SK-N-SH (cell line): ENCODE results near the gene ACTN2. TPM values are rescaled to one million over a fixed set of nuclear protein-coding genes. Genes with fewer than 3 reads are reported as not detected.

ENCODE experiments used
- CTCF ChIA-PET: fragments of 300-600, 350-600 bp; formaldehyde crosslinking; extraction: SDS; loops from one replicate; lab custom pipeline; 2021; lab: Yijun Ruan, JAX
- POLR2A ChIA-PET: fragments of 350-600 bp; sonication (Branson Sonifier 250); formaldehyde crosslinking; extraction: SDS; loops from one replicate; lab custom pipeline; 2020; ENCODE audit warnings: antibody characterized with exemption, inconsistent platforms; lab: Yijun Ruan, JAX
- DNase-seq: peaks from one replicate; pipeline ENCODE4 v3.0.0; 2012
- H2AFZ ChIP-seq: fragments of 200-600 bp; sonication (generic); 2 replicates; pipeline ENCODE4 v1.8.1; 2016; ENCODE audit warnings: antibody characterized with exemption, mild to moderate bottlenecking, low read depth
- H3F3A ChIP-seq: fragments of 200-600 bp; sonication (generic); replicated peaks from 2 replicates; pipeline ENCODE3; 2016; ENCODE audit warnings: antibody characterized with exemption, mild to moderate bottlenecking; ENCODE audit not compliant: insufficient read depth
- H3K27ac ChIP-seq, 2 experiments: fragments of 200-500 bp in 1 of 2; fragments of 200-600 bp in 1 of 2; sonication (Bioruptor generic) in 1 of 2; sonication (generic), shearing (Covaris generic) in 1 of 2; 2 replicates each; pipeline versions ENCODE4 v1.5.1 to v1.6.1; 2014 to 2016; ENCODE audit warnings: low read depth in 2 of 2, inconsistent platforms in 1 of 2, low read length in 1 of 2, mild to moderate bottlenecking in 1 of 2, mixed read lengths in 1 of 2
- H3K27me3 ChIP-seq: fragments of 200-600 bp; sonication (generic), shearing (Covaris generic); 2 replicates; pipeline ENCODE4 v1.6.1; 2016; ENCODE audit warnings: mixed run types; ENCODE audit not compliant: insufficient read depth
- H3K36me3 ChIP-seq, 2 experiments: fragments of 200-500 bp in 1 of 2; fragments of 200-600 bp in 1 of 2; sonication (Bioruptor generic) in 1 of 2; sonication (generic) in 1 of 2; replicated peaks in 1 of 2; 2 replicates each; pipeline versions ENCODE3 to v1.5.1; 2014 to 2016; ENCODE audit warnings: low read length in 1 of 2, mild to moderate bottlenecking in 1 of 2; ENCODE audit not compliant: insufficient read depth in 2 of 2, control insufficient read depth in 1 of 2
- H3K4me1 ChIP-seq, 2 experiments: fragments of 200-500 bp in 1 of 2; fragments of 200-600 bp in 1 of 2; sonication (Bioruptor generic) in 1 of 2; sonication (generic), shearing (Covaris generic) in 1 of 2; 2 replicates each; pipeline versions ENCODE4 v1.5.1 to v1.6.1; 2014 to 2016; ENCODE audit warnings: low read depth in 1 of 2, low read length in 1 of 2, mixed run types in 1 of 2; ENCODE audit not compliant: insufficient read depth in 2 of 2, control insufficient read depth in 1 of 2
- H3K4me2 ChIP-seq: fragments of 200-600 bp; sonication (generic), shearing (Covaris generic); 2 replicates; pipeline ENCODE4 v1.6.1; 2017; ENCODE audit warnings: mixed run types
- H3K4me3 ChIP-seq, 2 experiments: fragments of 200-500 bp in 1 of 2; fragments of 200-600 bp in 1 of 2; sonication (Bioruptor generic) in 1 of 2; sonication (generic), shearing (Covaris generic) in 1 of 2; 2 replicates each; pipeline versions ENCODE4 v1.5.1 to v1.8.1; 2014 to 2016; ENCODE audit warnings: low read depth in 2 of 2, inconsistent platforms in 1 of 2, low read length in 1 of 2, mild to moderate bottlenecking in 1 of 2, mixed read lengths in 1 of 2, moderate library complexity in 1 of 2
- H3K79me2 ChIP-seq: fragments of 200-600 bp; sonication (generic); 2 replicates; pipeline ENCODE4 v1.8.1; 2017; ENCODE audit warnings: mild to moderate bottlenecking; ENCODE audit not compliant: insufficient read depth
- H3K9ac ChIP-seq: fragments of 200-600 bp; sonication (generic); 2 replicates; pipeline ENCODE4 v1.6.1; 2017; ENCODE audit warnings: mixed run types
- H3K9me2 ChIP-seq: fragments of 200-600 bp; sonication (generic); 2 replicates; pipeline ENCODE4 v1.6.1; 2017; ENCODE audit warnings: mixed run types
- H3K9me3 ChIP-seq: fragments of 200-600 bp; sonication (generic); 2 replicates; pipeline ENCODE4 v1.6.1; 2017; ENCODE audit warnings: mixed run types, mild to moderate bottlenecking, moderate library complexity
- H4K20me1 ChIP-seq: fragments of 200-600 bp; sonication (generic); 2 replicates; pipeline ENCODE4 v1.6.1; 2017; ENCODE audit warnings: mild to moderate bottlenecking, mixed run types; ENCODE audit not compliant: insufficient read depth
- CHD2 ChIP-seq: fragments of 150-350 bp; IDR thresholded peaks from 2 replicates; pipeline ENCODE4 v1.6.1; 2018; ENCODE audit warnings: low read length; ENCODE audit not compliant: partially characterized antibody
- ELF1 ChIP-seq: IDR thresholded peaks from 2 replicates; pipeline ENCODE4 v1.4.0; 2012
- FOSL2 ChIP-seq: IDR thresholded peaks from 2 replicates; pipeline ENCODE4 v1.4.0; 2012; ENCODE audit warnings: low read depth, mild to moderate bottlenecking, moderate library complexity, borderline replicate concordance
- FOXJ3 ChIP-seq: sonication (generic); formaldehyde crosslinking; IDR thresholded peaks from 2 replicates; pipeline ENCODE4 v1.5.1; 2020; ENCODE audit warnings: mild to moderate bottlenecking, missing genetic modification reagents
- FOXM1 ChIP-seq: IDR thresholded peaks from 2 replicates; pipeline ENCODE4 v1.4.0; 2012; ENCODE audit warnings: low read depth, mild to moderate bottlenecking
- GATA2 ChIP-seq: sonication (generic); formaldehyde crosslinking; IDR thresholded peaks from 2 replicates; pipeline ENCODE4 v1.5.0; 2020; ENCODE audit warnings: mild to moderate bottlenecking, missing genetic modification reagents
- IRF3 ChIP-seq: fragments of 150-350 bp; IDR thresholded peaks from 2 replicates; pipeline ENCODE4 v1.6.1; 2016; ENCODE audit warnings: mild to moderate bottlenecking, low read depth, low read length
- MEF2A ChIP-seq: IDR thresholded peaks from 2 replicates; pipeline ENCODE4 v1.4.0; 2012; ENCODE audit warnings: low read depth, borderline replicate concordance
- MXI1 ChIP-seq: IDR thresholded peaks from 2 replicates; pipeline ENCODE4 v1.6.1; 2012; ENCODE audit warnings: mild to moderate bottlenecking, low read depth, low read length, improper control_type of control experiment
- NRF1 ChIP-seq: IDR thresholded peaks from 2 replicates; pipeline ENCODE4 v1.6.1; 2012; ENCODE audit warnings: low read depth, mild to moderate bottlenecking, low read length
- PBX3 ChIP-seq: IDR thresholded peaks from 2 replicates; pipeline ENCODE4; 2012
- RAD21 ChIP-seq: IDR thresholded peaks from 2 replicates; pipeline ENCODE4 v1.6.1; 2012; ENCODE audit warnings: mild to moderate bottlenecking, low read length
- REST ChIP-seq: IDR thresholded peaks from 2 replicates; pipeline ENCODE4 v1.6.1; 2012; ENCODE audit warnings: mild to moderate bottlenecking, low read depth, low read length, moderate library complexity
- RXRA ChIP-seq: IDR thresholded peaks from 2 replicates; pipeline ENCODE4 v1.4.0; 2012; ENCODE audit warnings: low read depth, mild to moderate bottlenecking, borderline replicate concordance
- SIN3A ChIP-seq: IDR thresholded peaks from 2 replicates; pipeline ENCODE4 v1.6.1; 2012; ENCODE audit warnings: low read depth, mild to moderate bottlenecking, low read length, moderate library complexity, borderline replicate concordance
- SMC3 ChIP-seq: IDR thresholded peaks from 2 replicates; pipeline ENCODE4 v1.6.1; 2012; ENCODE audit warnings: low read depth, low read length, improper control_type of control experiment
- TAF1 ChIP-seq: IDR thresholded peaks from 2 replicates; pipeline ENCODE4 v1.6.1; 2012; ENCODE audit warnings: low read depth, mild to moderate bottlenecking, low read length, moderate library complexity, borderline replicate concordance
- TCF12 ChIP-seq: IDR thresholded peaks from 2 replicates; pipeline ENCODE4 v1.4.0; 2012
- TEAD4 ChIP-seq: IDR thresholded peaks from 2 replicates; pipeline ENCODE4 v1.4.0; 2012; ENCODE audit warnings: mild to moderate bottlenecking, borderline replicate concordance; ENCODE audit not compliant: insufficient read depth
- ZBTB33 ChIP-seq: IDR thresholded peaks from 2 replicates; pipeline ENCODE4 v1.4.0; 2012; ENCODE audit warnings: low read depth, borderline replicate concordance
- WGBS: methylation state at CpG from one replicate; pipeline ENCODE4 v1.1.6; 2017; ENCODE audit warnings: low lambda C conversion rate; 5-methylcytosine and 5-hydroxymethylcytosine counted together
- polyA plus RNA-seq, 3 experiments: library from polyadenylated mRNA; depleted of rRNA; stranded (reverse); fragments of >200 nt; gene quantifications; 2 replicates each; pipeline ENCODE4 v1.2.3, GENCODE V29; 2012

Gene ACTN2
- polyA plus RNA-seq, 1 of the 3 experiments (the other 2 are of a cell fraction): 0.15 TPM

- no peaks in the 10 kb centered on the region for H3K79me2 ChIP-seq
- CTCF ChIA-PET: no interaction called here
- H3K27ac ChIP-seq: no peak overlapping the region
- peaks cover 6% of the 10 kb centered on the region in 2 experiments; a peak in 3 of 4 replicates for H3K4me1 ChIP-seq
- no peaks in the 10 kb centered on the region for H3K36me3 ChIP-seq
- H3F3A ChIP-seq: no peaks in the 10 kb centered on the region
- no peaks in the 10 kb centered on the region for H3K9me3 ChIP-seq
- H2AFZ ChIP-seq: no peak overlapping the region
- TF ChIP-seq ELF1 (no peak), RXRA (no peak), MEF2A (no peak), GATA2 (no peak), FOXJ3 (CRISPR knock-in tag) (no peak), SMC3 (no peak), SIN3A (no peak), FOXM1 (no peak), NRF1 (no peak), REST (no peak), PBX3 (no peak), FOSL2 (no peak), TEAD4 (no peak), TCF12 (no peak)
- POLR2A ChIA-PET: no interaction called here
- H3K4me2 ChIP-seq: no peak overlapping the region
- 41% methylated on average over 2 of the region's 2 CpGs for WGBS
- no peak overlapping the region for H3K9ac ChIP-seq
- H4K20me1 ChIP-seq: no peaks in the 10 kb centered on the region
- DNase-seq: no peak
- no peaks in the 10 kb centered on the region for H3K9me2 ChIP-seq
- H3K4me3 ChIP-seq: no peak overlapping the region
- H3K27me3 ChIP-seq: no peaks in the 10 kb centered on the region
Observed at GRCh38 chr1:236700903-236701302, 14.6 kb downstream of the ACTN2 start.

- WGBS: 73% methylated on average over 3 of the region's 3 CpGs
- Histone ChIP-seq H3K79me2 (no peaks in the 10 kb centered on the region), H3K4me1 (peaks cover 7 to 8% of the 10 kb centered on the region in 2 experiments; a peak in 3 of 4 replicates), H3K9me3 (no peaks in the 10 kb centered on the region), H4K20me1 (no peaks in the 10 kb centered on the region), H3K36me3 (no peaks in the 10 kb centered on the region), H3K9ac (no peak overlapping the region), H2AFZ (no peak overlapping the region), H3K4me2 (no peak overlapping the region), H3K4me3 (no peak overlapping the region), H3K27me3 (no peaks in the 10 kb centered on the region), H3K27ac (no peak overlapping the region), H3K9me2 (no peaks in the 10 kb centered on the region), H3F3A (no peaks in the 10 kb centered on the region)
- no peak for DNase-seq
- TF ChIP-seq GATA2 (no peak), PBX3 (no peak), RAD21 (no peak), MXI1 (no peak), ZBTB33 (no peak), IRF3 (no peak), SMC3 (no peak), TAF1 (no peak), MEF2A (no peak), CHD2 (no peak), FOSL2 (no peak)
- CTCF ChIA-PET: interaction anchor here (1.2 kb wide), 1 partner anchor 57 kb away, joined by 4 read pairs; no protein-coding TSS in a partner anchor
- POLR2A ChIA-PET: no interaction called here
Observed at GRCh38 chr1:236701782-236702181, 15.5 kb downstream of the ACTN2 start.
